Kidney (tissue), 14 donors: ENCODE results near the gene PACSIN1. TPM values are rescaled to one million over a fixed set of nuclear protein-coding genes. Genes with fewer than 3 reads are reported as not detected.
A peak's percentile ranks its signal among the peaks of the same experiment; 100 is the strongest.

Experiments
- DNase-seq, 5 donors: peaks; one replicate each; pipeline ENCODE4 v3.0.0-alpha.2; 2013 to 2020
- FAIRE-seq: peaks from 2 replicates; lab custom pipeline; 2012; peaks lifted over from hg19 to GRCh38; lab: Jason Lieb, UNC
- H3K27ac ChIP-seq, 2 donors: one replicate each; pipeline ENCODE4 v1.7.0; 2013; ENCODE audit warnings: low read depth in 2 of 2, low read length in 2 of 2, inconsistent platforms in 1 of 2
- H3K27me3 ChIP-seq: one replicate; pipeline ENCODE4 v1.7.1; 2013; ENCODE audit warnings: low read length, inconsistent platforms; ENCODE audit not compliant: control insufficient read depth, insufficient read depth
- H3K36me3 ChIP-seq, 3 donors: one replicate each; pipeline versions ENCODE4 v1.7.0 to v1.7.1; 2013; ENCODE audit warnings: low read length in 3 of 3, control low read depth in 1 of 3, inconsistent platforms in 1 of 3; ENCODE audit not compliant: insufficient read depth in 3 of 3, control insufficient read depth in 2 of 3
- H3K4me1 ChIP-seq, 3 donors: one replicate each; pipeline versions ENCODE4 v1.7.0 to v1.7.1; 2013; ENCODE audit warnings: low read length in 3 of 3, inconsistent platforms in 1 of 3, low read depth in 1 of 3; ENCODE audit not compliant: control insufficient read depth in 2 of 3, insufficient read depth in 2 of 3
- H3K4me3 ChIP-seq, 3 donors: one replicate each; pipeline versions ENCODE4 v1.7.0 to v1.8.1; 2013; ENCODE audit warnings: low read length in 3 of 3, control low read depth in 1 of 3, inconsistent platforms in 1 of 3
- H3K9ac ChIP-seq, 3 donors: one replicate each; pipeline versions ENCODE4 v1.7.0 to v1.7.1; 2013; ENCODE audit warnings: low read length in 3 of 3, control low read depth in 1 of 3, inconsistent platforms in 1 of 3
- H3K9me3 ChIP-seq, 3 donors: one replicate each; pipeline versions ENCODE4 v1.7.0 to v1.7.1; 2013; ENCODE audit warnings: low read length in 3 of 3, control low read depth in 1 of 3, inconsistent platforms in 1 of 3; ENCODE audit not compliant: control insufficient read depth in 2 of 3, insufficient read depth in 1 of 3
- intact Hi-C: fragments of 100-400 bp; cut with DNase I; formaldehyde crosslinking; loops from one replicate; pipeline ENCODE4 v1.11.1; 2022
- polyA plus RNA-seq: library from polyadenylated mRNA; stranded (reverse); fragments of 350-450 nt; fragmentation: Illumina TruSeq; extraction: RNeasy Lipid Tissue Mini Kit (QIAGEN cat#74804); gene quantifications from one replicate; pipeline ENCODE4 v1.2.3, GENCODE V29; 2014; ENCODE audit warnings: low read depth, low replicate concordance; ENCODE audit not compliant: insufficient read depth
- total RNA-seq: library from RNA; stranded (reverse); fragmentation: NEBNext Ultra II Directional; extraction: Animal tissue kit (Norgen Biotek cat#: 25700); gene quantifications from one replicate; pipeline ENCODE4 v1.2.1, GENCODE V29; 2021
- TF ChIP-seq, protein P1 (sequence below): IDR thresholded peaks from 3 replicates; pipeline ENCODE4 v1.5.1; 2012; ENCODE audit warnings: mild to moderate bottlenecking, moderate library complexity, borderline replicate concordance; ENCODE audit not compliant: insufficient read depth; ENCODE audit errors: extremely low read depth
- donor health status: control.
- donor health status: control.
- donor health status: control.
- donor health status: control.
- donor health status: control.
- donor health status: DM: yes; HTN: yes; CAD: no.
- donor health status: Normal renal cell carcinoma (clear cell type).

PACSIN1 gene
- total and polyA plus RNA-seq, 2 donors from 2014 or later, result 1.7 to 4.1 TPM

DNA sequence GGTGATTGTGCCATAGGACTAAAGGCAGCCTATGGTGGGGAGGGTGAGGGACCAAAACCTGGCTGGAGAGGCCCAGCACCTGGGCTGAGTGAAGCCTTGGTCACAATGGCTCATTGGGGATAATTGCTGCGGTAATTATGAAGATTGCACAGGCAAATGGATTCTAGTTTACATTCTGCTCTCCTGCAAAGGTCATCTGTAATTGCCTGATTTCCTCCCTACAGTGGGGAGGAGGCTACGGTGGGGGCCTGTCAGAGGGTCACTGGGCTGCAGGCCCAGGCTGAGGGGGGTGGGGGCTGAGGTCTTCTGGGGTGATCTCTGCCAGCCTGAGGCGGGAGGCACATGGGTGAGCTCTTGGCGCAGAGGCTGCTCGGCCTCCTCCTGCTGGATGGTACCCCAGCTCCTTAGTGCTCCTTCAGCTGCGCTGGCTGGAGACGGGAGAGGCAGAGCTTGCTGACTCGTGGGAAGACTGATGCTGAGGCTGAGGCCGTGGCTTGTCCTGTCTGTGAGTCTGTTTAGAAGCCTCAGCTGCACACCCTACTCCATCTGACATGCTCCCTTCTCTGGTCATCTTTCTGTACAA, 30.3 kb downstream of the PACSIN1 start:
- Histone ChIP-seq H3K27me3 (no peaks in the 10 kb centered on the region), H3K27ac (no peak overlapping the region), H3K9ac (no peak overlapping the region), H3K36me3 (no peaks in the 10 kb centered on the region), H3K4me1 (no peaks in the 10 kb centered on the region), H3K4me3 (no peak overlapping the region), H3K9me3 (peaks cover 0 to 8% (median 0%) of the 10 kb centered on the region in 3 donors)
- intact Hi-C loops, result no loop called here
- DNase-seq (no peak), FAIRE-seq (no peak)
- TF ChIP-seq, protein P1, sequence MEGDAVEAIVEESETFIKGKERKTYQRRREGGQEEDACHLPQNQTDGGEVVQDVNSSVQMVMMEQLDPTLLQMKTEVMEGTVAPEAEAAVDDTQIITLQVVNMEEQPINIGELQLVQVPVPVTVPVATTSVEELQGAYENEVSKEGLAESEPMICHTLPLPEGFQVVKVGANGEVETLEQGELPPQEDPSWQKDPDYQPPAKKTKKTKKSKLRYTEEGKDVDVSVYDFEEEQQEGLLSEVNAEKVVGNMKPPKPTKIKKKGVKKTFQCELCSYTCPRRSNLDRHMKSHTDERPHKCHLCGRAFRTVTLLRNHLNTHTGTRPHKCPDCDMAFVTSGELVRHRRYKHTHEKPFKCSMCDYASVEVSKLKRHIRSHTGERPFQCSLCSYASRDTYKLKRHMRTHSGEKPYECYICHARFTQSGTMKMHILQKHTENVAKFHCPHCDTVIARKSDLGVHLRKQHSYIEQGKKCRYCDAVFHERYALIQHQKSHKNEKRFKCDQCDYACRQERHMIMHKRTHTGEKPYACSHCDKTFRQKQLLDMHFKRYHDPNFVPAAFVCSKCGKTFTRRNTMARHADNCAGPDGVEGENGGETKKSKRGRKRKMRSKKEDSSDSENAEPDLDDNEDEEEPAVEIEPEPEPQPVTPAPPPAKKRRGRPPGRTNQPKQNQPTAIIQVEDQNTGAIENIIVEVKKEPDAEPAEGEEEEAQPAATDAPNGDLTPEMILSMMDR, result no peak

DNA sequence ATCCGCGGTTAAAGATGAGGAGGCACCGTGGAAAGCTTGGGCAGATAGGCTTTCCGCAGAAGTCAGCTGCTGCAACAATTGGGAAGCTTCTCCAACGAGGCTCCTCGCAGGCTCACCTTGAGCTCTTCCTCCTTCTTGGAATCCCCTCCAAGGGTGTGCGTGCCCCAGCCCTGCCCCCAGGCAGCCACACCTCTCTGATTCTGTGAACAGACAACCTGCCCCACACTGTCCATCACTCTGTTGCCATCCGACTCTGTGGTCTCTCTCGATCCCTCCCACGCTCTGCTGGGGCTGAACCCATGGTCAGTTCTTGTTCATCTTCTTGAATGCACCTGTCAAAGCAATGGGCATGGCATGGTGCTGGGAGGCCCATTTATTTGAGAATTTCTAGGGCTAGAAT, 31.5 kb downstream of the PACSIN1 start:
- no peaks in the 10 kb centered on the region for H3K4me1 ChIP-seq
- no peaks in the 10 kb centered on the region for H3K27me3 ChIP-seq
- FAIRE-seq, result no peak
- no peak overlapping the region for H3K27ac ChIP-seq
- H3K36me3 ChIP-seq, result no peaks in the 10 kb centered on the region
- no peak overlapping the region for H3K9ac ChIP-seq
- H3K4me3 ChIP-seq, result no peak overlapping the region
- intact Hi-C loops, result no loop called here
- H3K9me3 ChIP-seq, result peaks cover 0 to 8% (median 0%) of the 10 kb centered on the region in 3 donors
- TF ChIP-seq, protein P1, result no peak
- no peak for DNase-seq

DNA sequence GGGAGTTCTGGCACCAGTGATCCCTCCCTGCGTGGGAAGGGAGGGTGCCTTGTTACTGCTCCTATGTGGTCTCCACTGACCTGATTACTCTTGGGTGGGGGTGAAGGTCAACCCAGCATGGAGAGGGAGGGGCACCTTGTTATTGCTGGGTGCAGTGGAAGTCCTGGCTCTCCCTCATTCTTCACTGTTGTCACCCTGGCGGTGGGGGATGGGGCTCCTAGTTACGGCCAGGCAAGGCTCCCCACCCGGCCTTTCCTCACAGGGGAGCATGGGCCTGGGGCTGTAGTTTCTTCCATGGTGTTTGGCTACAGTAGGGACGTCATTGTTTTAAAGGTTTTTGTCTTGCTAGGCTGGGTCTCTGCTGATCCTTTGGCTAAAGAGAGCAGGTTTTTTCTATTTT, 40.8 kb downstream of the PACSIN1 start:
- H3K36me3 ChIP-seq, result no peaks in the 10 kb centered on the region
- TF ChIP-seq, protein P1, result no peak
- H3K4me1 ChIP-seq, result no peaks in the 10 kb centered on the region
- no peak overlapping the region for H3K9ac ChIP-seq
- H3K4me3 ChIP-seq, result no peak overlapping the region
- intact Hi-C loops, result no loop called here
- DNase-seq (peak in 1 of 5 donors; percentile 37), FAIRE-seq (no peak)
- no peak overlapping the region for H3K27ac ChIP-seq
- peaks cover 0 to 3% (median 0%) of the 10 kb centered on the region in 3 donors for H3K9me3 ChIP-seq
- H3K27me3 ChIP-seq, result no peaks in the 10 kb centered on the region

DNA sequence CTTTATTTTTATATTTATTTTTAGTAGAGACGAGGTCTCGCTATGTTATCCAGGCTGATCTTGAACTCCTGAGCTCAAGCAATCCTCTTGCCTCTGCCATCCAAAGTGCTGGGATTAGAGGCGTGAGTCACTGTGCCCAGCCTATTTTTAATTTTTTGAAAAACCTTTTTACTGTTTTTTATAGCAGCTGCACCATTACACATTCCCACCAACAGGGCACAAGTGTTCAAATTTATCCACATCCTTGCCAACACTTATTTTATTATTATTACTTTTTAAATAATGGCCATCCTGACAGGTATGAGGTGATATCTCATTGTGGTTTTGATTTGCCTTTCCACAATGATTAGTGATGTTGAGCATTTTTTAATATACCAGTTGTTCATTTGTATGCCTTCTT, 42.5 kb downstream of the PACSIN1 start:
- Histone ChIP-seq H3K4me3 (no peak overlapping the region), H3K27ac (no peak overlapping the region), H3K36me3 (no peaks in the 10 kb centered on the region), H3K4me1 (no peaks in the 10 kb centered on the region), H3K9me3 (peaks cover 0 to 3% (median 0%) of the 10 kb centered on the region in 3 donors), H3K9ac (no peak overlapping the region), H3K27me3 (no peaks in the 10 kb centered on the region)
- no peak for FAIRE-seq
- intact Hi-C loops, result no loop called here
- DNase-seq, result no peak
- TF ChIP-seq, protein P1, result no peak
